Measurements from ENCODE around the gene DHH. TPM values are rescaled to one million over a fixed set of nuclear protein-coding genes. Genes with fewer than 3 reads are reported as not detected.

Gene DHH
- total and polyA plus RNA-seq, 9 of the 15 experiments (the other 6 are each of a cell fraction or from before 2014, with no cell fraction given), result 0.07 to 2.6 (median 0.54) TPM

- TF ChIP-seq ZNF407 (IDR thresholded peaks at IDR 0.05; ENCODE audit: low read depth), result no peak
- no peak for TF ChIP-seq SMAD3 (CRISPR knock-in tag; conservative IDR thresholded peaks at IDR 0.05)
- TF ChIP-seq STAT6 (CRISPR knock-in tag; IDR thresholded peaks at IDR 0.05), result no peak
- no peak for TF ChIP-seq NCOA6 (IDR thresholded peaks at IDR 0.05)
- TF ChIP-seq REST (IDR thresholded peaks at IDR 0.05; ENCODE audit: borderline replicate concordance), result no peak
- TF ChIP-seq REST (CRISPR knock-in tag; IDR thresholded peaks at IDR 0.05; ENCODE audit: low read depth), result no peak
- TF ChIP-seq SMARCA5 (IDR thresholded peaks at IDR 0.05), result no peak
Measured at GRCh38 chr12:49109641-49110463, 15.3 kb upstream of the DHH start (continued).
